ENCODE results near the gene B3GNT8. TPM values are rescaled to one million over a fixed set of nuclear protein-coding genes. Genes with fewer than 3 reads are reported as not detected.
"Not testable (repeated sequence)": the region's sequence is repeated elsewhere in the genome, so short reads cannot be mapped to it uniquely, and the experiment has no call there.

B3GNT8 gene
- total and polyA plus RNA-seq, 5 donors: 2.0 to 3.6 (median 3.4) TPM

GRCh38 chr19:41413947-41414346, 13.2 kb downstream of the B3GNT8 start:
- intact Hi-C loops (cut with DNase I): no loop called here
- Histone ChIP-seq H3K4me1 (ENCODE audit: control insufficient read depth, insufficient read depth, low read length) (peaks cover 21% of the 10 kb centered on the region), H3K4me3 (ENCODE audit: low read length) (no peak overlapping the region), H3K27me3 (ENCODE audit: control insufficient read depth, insufficient read depth) (no peaks in the 10 kb centered on the region), H3K9me3 (ENCODE audit: control insufficient read depth, low read length) (no peaks in the 10 kb centered on the region), H3K27ac (ENCODE audit: low read length) (no peak overlapping the region)
- DNase-seq (peak in 1 of 3 donors; percentile 46), ATAC-seq (no peak)
- 92% methylated on average over 10 of the region's 10 CpGs for WGBS

GRCh38 chr19:41412953-41413352, 14.2 kb downstream of the B3GNT8 start:
- Histone ChIP-seq H3K27ac (ENCODE audit: low read length) (no peak overlapping the region), H3K4me3 (ENCODE audit: low read length) (no peak overlapping the region), H3K4me1 (ENCODE audit: control insufficient read depth, insufficient read depth, low read length) (peaks cover 24% of the 10 kb centered on the region), H3K9me3 (ENCODE audit: control insufficient read depth, low read length) (no peaks in the 10 kb centered on the region), H3K27me3 (ENCODE audit: control insufficient read depth, insufficient read depth) (no peaks in the 10 kb centered on the region)
- DNase-seq: no peak
- intact Hi-C loops (cut with DNase I): no loop called here
- 94% methylated on average over 5 of the region's 5 CpGs for WGBS
- no peak for ATAC-seq

- Histone ChIP-seq H3K27me3 (ENCODE audit: control insufficient read depth, insufficient read depth) (no peaks in the 10 kb centered on the region), H3K4me3 (ENCODE audit: low read length) (no peak overlapping the region), H3K9me3 (ENCODE audit: control insufficient read depth, low read length) (no peaks in the 10 kb centered on the region), H3K4me1 (ENCODE audit: control insufficient read depth, insufficient read depth, low read length) (peaks cover 26% of the 10 kb centered on the region), H3K27ac (ENCODE audit: low read length) (peak overlapping the region; percentile 71)
- ATAC-seq (peak; percentile 44 to 55), DNase-seq (peak; percentile 44 to 78 (median 77))
- 55% methylated on average over 11 of the region's 11 CpGs for WGBS
- intact Hi-C loops (cut with DNase I): no loop called here
Measured at GRCh38 chr19:41411968-41412265, 15.3 kb downstream of the B3GNT8 start.

- no peaks in the 10 kb centered on the region for H3K27me3 ChIP-seq (ENCODE audit: control insufficient read depth, insufficient read depth)
- no peaks in the 10 kb centered on the region for H3K9me3 ChIP-seq (ENCODE audit: control insufficient read depth, low read length)
- intact Hi-C loops (cut with DNase I): no loop called here
- no peak for DNase-seq
- 54% methylated on average over 9 of the region's 9 CpGs for WGBS
- H3K27ac ChIP-seq (ENCODE audit: low read length): peak overlapping the region; percentile 71
- no peak overlapping the region for H3K4me3 ChIP-seq (ENCODE audit: low read length)
- peaks cover 26% of the 10 kb centered on the region for H3K4me1 ChIP-seq (ENCODE audit: control insufficient read depth, insufficient read depth, low read length)
- ATAC-seq: peak; percentile 4 to 59
Measured at GRCh38 chr19:41411100-41411967, 15.8 kb downstream of the B3GNT8 start.

GRCh38 chr19:41410336-41411054, 16.7 kb downstream of the B3GNT8 start:
- DNase-seq (peak in 1 of 3 donors; percentile 62), ATAC-seq (no peak)
- WGBS: 73% methylated on average over 23 of the region's 23 CpGs
- Histone ChIP-seq H3K27me3 (ENCODE audit: control insufficient read depth, insufficient read depth) (no peaks in the 10 kb centered on the region), H3K4me1 (ENCODE audit: control insufficient read depth, insufficient read depth, low read length) (peaks cover 26% of the 10 kb centered on the region), H3K4me3 (ENCODE audit: low read length) (no peak overlapping the region), H3K27ac (ENCODE audit: low read length) (no peak overlapping the region), H3K9me3 (ENCODE audit: control insufficient read depth, low read length) (no peaks in the 10 kb centered on the region)
- intact Hi-C loops (cut with DNase I): no loop called here

- Histone ChIP-seq H3K4me1 (ENCODE audit: control insufficient read depth, insufficient read depth, low read length) (peaks cover 26% of the 10 kb centered on the region), H3K9me3 (ENCODE audit: control insufficient read depth, low read length) (no peaks in the 10 kb centered on the region), H3K27me3 (ENCODE audit: control insufficient read depth, insufficient read depth) (no peaks in the 10 kb centered on the region), H3K4me3 (ENCODE audit: low read length) (no peak overlapping the region), H3K27ac (ENCODE audit: low read length) (peak overlapping the region; percentile 28)
- whole genome bisulfite sequencing: 57% methylated on average over 4 of the region's 4 CpGs
- ATAC-seq (peak; percentile 31 to 60), DNase-seq (no peak)
- intact Hi-C loops (cut with DNase I): no loop called here
Measured at GRCh38 chr19:41409288-41409687, 17.9 kb downstream of the B3GNT8 start.

GRCh38 chr19:41408846-41409245, 18.3 kb downstream of the B3GNT8 start:
- H3K4me3 ChIP-seq (ENCODE audit: low read length): not testable (repeated sequence)

GRCh38 chr19:41408256-41408655, 18.9 kb downstream of the B3GNT8 start:
- Histone ChIP-seq H3K9me3 (ENCODE audit: control insufficient read depth, low read length) (no peaks in the 10 kb centered on the region), H3K27ac (ENCODE audit: low read length) (peak overlapping the region; percentile 45), H3K4me1 (ENCODE audit: control insufficient read depth, insufficient read depth, low read length) (peaks cover 26% of the 10 kb centered on the region), H3K27me3 (ENCODE audit: control insufficient read depth, insufficient read depth) (no peaks in the 10 kb centered on the region), H3K4me3 (ENCODE audit: low read length) (no peak overlapping the region)
- DNase-seq (no peak), ATAC-seq (no peak)
- intact Hi-C loops (cut with DNase I): no loop called here
- WGBS: 73% methylated on average over 4 of the region's 4 CpGs

More at GRCh38 chr19:41408846-41409245, 18.3 kb downstream of the B3GNT8 start:
- DNase-seq; intact Hi-C loops (cut with DNase I); H3K27me3 ChIP-seq (ENCODE audit: control insufficient read depth, insufficient read depth); ATAC-seq; H3K9me3 ChIP-seq (ENCODE audit: control insufficient read depth, low read length): not testable (repeated sequence)
- H3K27ac ChIP-seq (ENCODE audit: low read length): peak overlapping the region; percentile 28
- H3K4me1 ChIP-seq (ENCODE audit: control insufficient read depth, insufficient read depth, low read length): peaks cover 26% of the 10 kb centered on the region
- 95% methylated on average over 5 of the region's 5 CpGs for WGBS

- Histone ChIP-seq H3K27me3 (ENCODE audit: control insufficient read depth, insufficient read depth) (no peaks in the 10 kb centered on the region), H3K27ac (ENCODE audit: low read length) (peak overlapping the region; percentile 30), H3K4me3 (ENCODE audit: low read length) (no peak overlapping the region), H3K9me3 (ENCODE audit: control insufficient read depth, low read length) (no peaks in the 10 kb centered on the region), H3K4me1 (ENCODE audit: control insufficient read depth, insufficient read depth, low read length) (peaks cover 26% of the 10 kb centered on the region)
- DNase-seq (peak in 1 of 3 donors; percentile 77), ATAC-seq (peak; percentile 25 to 48)
- 37% methylated on average over 4 of the region's 4 CpGs for WGBS
- intact Hi-C loops (cut with DNase I): no loop called here
Measured at GRCh38 chr19:41407271-41407670, 19.9 kb downstream of the B3GNT8 start.

GRCh38 chr19:41405776-41406175, 21.4 kb downstream of the B3GNT8 start:
- peak in 2 of 3 donors; percentile 33 to 54 for DNase-seq
- peaks cover 15% of the 10 kb centered on the region for H3K4me1 ChIP-seq (ENCODE audit: control insufficient read depth, insufficient read depth, low read length)
- H3K27me3 ChIP-seq (ENCODE audit: control insufficient read depth, insufficient read depth): no peaks in the 10 kb centered on the region
- intact Hi-C loops (cut with DNase I): no loop called here
- no peak overlapping the region for H3K4me3 ChIP-seq (ENCODE audit: low read length)
- H3K9me3 ChIP-seq (ENCODE audit: control insufficient read depth, low read length): no peaks in the 10 kb centered on the region
- ATAC-seq: peak; percentile 42 to 76
- WGBS: 63% methylated on average over 6 of the region's 6 CpGs
- H3K27ac ChIP-seq (ENCODE audit: low read length): peak overlapping the region; percentile 23

Data from right cardiac atrium (tissue), 5 donors.